Liver (tissue), 9 donors: ENCODE results near the gene GPX4. TPM values are rescaled to one million over a fixed set of nuclear protein-coding genes. Genes with fewer than 3 reads are reported as not detected.

Experiments used
- DNase-seq: peaks from one replicate; pipeline ENCODE4 v3.0.0-alpha.2; 2017; ENCODE audit warnings: low spot score
- H3K27ac ChIP-seq, 2 donors: one replicate each; pipeline ENCODE4 v1.7.0; 2013; ENCODE audit warnings: inconsistent platforms in 2 of 2, low read length in 2 of 2, control low read depth in 1 of 2, low read depth in 1 of 2, mild to moderate bottlenecking in 1 of 2
- H3K27me3 ChIP-seq, 4 donors: one replicate each; pipeline versions ENCODE4 v1.6.1 to v1.7.0; 2013; ENCODE audit warnings: low read length in 3 of 4, inconsistent platforms in 1 of 4, mild to moderate bottlenecking in 1 of 4, moderate library complexity in 1 of 4; ENCODE audit not compliant: control insufficient read depth in 4 of 4, insufficient read depth in 4 of 4
- H3K36me3 ChIP-seq, 4 donors: one replicate each; pipeline versions ENCODE4 v1.6.1 to v1.7.0; 2013; ENCODE audit warnings: low read length in 3 of 4, mild to moderate bottlenecking in 3 of 4, low read depth in 1 of 4, moderate library complexity in 1 of 4; ENCODE audit not compliant: control insufficient read depth in 4 of 4, insufficient read depth in 3 of 4
- H3K4me1 ChIP-seq, 4 donors: one replicate each; pipeline versions ENCODE4 v1.6.1 to v1.7.0; 2013; ENCODE audit warnings: low read length in 3 of 4, mild to moderate bottlenecking in 3 of 4, moderate library complexity in 1 of 4; ENCODE audit not compliant: control insufficient read depth in 4 of 4, insufficient read depth in 4 of 4
- H3K4me3 ChIP-seq, 3 donors: one replicate each; pipeline versions ENCODE4 v1.6.1 to v1.7.0; 2013; ENCODE audit warnings: low read length in 3 of 3, control low read depth in 1 of 3, low read depth in 1 of 3, mild to moderate bottlenecking in 1 of 3
- H3K9ac ChIP-seq, 2 donors: one replicate each; pipeline ENCODE4 v1.7.0; 2013; ENCODE audit warnings: low read length in 2 of 2, mild to moderate bottlenecking in 2 of 2, moderate library complexity in 2 of 2, control low read depth in 1 of 2, low read depth in 1 of 2
- H3K9me3 ChIP-seq, 4 donors: one replicate each; pipeline versions ENCODE4 v1.6.1 to v1.7.0; 2013; ENCODE audit warnings: low read length in 3 of 4; ENCODE audit not compliant: control insufficient read depth in 4 of 4
- CTCF ChIP-seq: fragments of 150-350 bp; IDR thresholded peaks from 2 replicates; pipeline ENCODE4 v1.5.1; 2017; ENCODE audit warnings: improper control_type of control experiment, low read depth, low read length; ENCODE audit not compliant: missing input control
- EGR1 ChIP-seq, 2 donors: IDR thresholded peaks; 2 replicates each; pipeline ENCODE4 v1.6.1; 2016 to 2018; ENCODE audit warnings: antibody characterized with exemption in 2 of 2, low read depth in 2 of 2
- FOXA1 ChIP-seq: IDR thresholded peaks from 2 replicates; pipeline ENCODE4 v1.6.1; 2016; ENCODE audit warnings: antibody characterized with exemption
- FOXA2 ChIP-seq: IDR thresholded peaks from 2 replicates; pipeline ENCODE4 v1.6.1; 2016; ENCODE audit warnings: antibody characterized with exemption
- GABPA ChIP-seq, 2 donors: IDR thresholded peaks in 1 of 2; conservative IDR thresholded peaks in 1 of 2; 2 replicates each; pipeline ENCODE4 v1.6.1; 2016; ENCODE audit warnings: antibody characterized with exemption in 2 of 2, mild to moderate bottlenecking in 1 of 2, moderate library complexity in 1 of 2
- HNF4A ChIP-seq, 2 donors: conservative IDR thresholded peaks; 2 replicates each; pipeline ENCODE4 v1.6.1; 2016; ENCODE audit warnings: antibody characterized with exemption in 2 of 2, mild to moderate bottlenecking in 2 of 2
- HNF4G ChIP-seq: IDR thresholded peaks from 2 replicates; pipeline ENCODE4 v1.6.1; 2016; ENCODE audit warnings: antibody characterized with exemption
- JUND ChIP-seq, 2 donors: IDR thresholded peaks; 2 replicates each; pipeline ENCODE4 v1.6.1; 2016; ENCODE audit warnings: antibody characterized with exemption in 2 of 2
- NR2F2 ChIP-seq: IDR thresholded peaks from 2 replicates; pipeline ENCODE4 v1.6.1; 2016; ENCODE audit warnings: antibody characterized with exemption
- RAD21 ChIP-seq, 2 donors: IDR thresholded peaks; 2 replicates each; pipeline ENCODE4 v1.6.1; 2016; ENCODE audit warnings: antibody characterized with exemption in 2 of 2, mild to moderate bottlenecking in 2 of 2
- RXRA ChIP-seq, 2 donors: IDR thresholded peaks; 2 replicates each; pipeline ENCODE4 v1.6.1; 2017 to 2018; ENCODE audit warnings: antibody characterized with exemption in 2 of 2, mild to moderate bottlenecking in 1 of 2
- SP1 ChIP-seq: IDR thresholded peaks from 2 replicates; pipeline ENCODE4 v1.6.1; 2018; ENCODE audit warnings: antibody characterized with exemption, mild to moderate bottlenecking
- YY1 ChIP-seq: IDR thresholded peaks from 2 replicates; pipeline ENCODE4 v1.6.1; 2016; ENCODE audit warnings: antibody characterized with exemption, mild to moderate bottlenecking
- WGBS: extraction: QIAGEN DNeasy Blood & Tissue Kit; methylation state at CpG from one replicate; pipeline ENCODE4 v1.1.7; 2013; 5-methylcytosine and 5-hydroxymethylcytosine counted together
- polyA plus RNA-seq, 2 donors: library from polyadenylated mRNA; stranded (reverse) in 1 of 2; unstranded in 1 of 2; fragments of 200-250 nt in 1 of 2; fragments of >200 nt in 1 of 2; fragmentation: Nextera tagmentation in 1 of 2; extraction: Ambion mirVana in 1 of 2; gene quantifications; one replicate each; pipeline versions ENCODE4 v1.2.1 to v1.2.3, GENCODE V29; 2013 to 2015
- total RNA-seq, 2 donors: library from RNA; depleted of rRNA; stranded (reverse); fragments of >200 nt; gene quantifications; one replicate each; pipeline ENCODE4 v1.2.3, GENCODE V29; 2014
- TF ChIP-seq, protein P1 (sequence below): IDR thresholded peaks from 2 replicates; pipeline ENCODE4 v1.6.1; 2016; ENCODE audit warnings: antibody characterized with exemption
- TF ChIP-seq, protein P2 (sequence below): IDR thresholded peaks from 2 replicates; pipeline ENCODE4 v1.6.1; 2016; ENCODE audit warnings: antibody characterized with exemption
- TF ChIP-seq, protein P3 (sequence below): IDR thresholded peaks from 2 replicates; pipeline ENCODE4 v1.6.1; 2016; ENCODE audit warnings: antibody characterized with exemption, mild to moderate bottlenecking
- TF ChIP-seq, protein P4 (sequence below): IDR thresholded peaks from 2 replicates; pipeline ENCODE4 v1.6.1; 2016; ENCODE audit warnings: antibody characterized with exemption
- donor health status: healthy.
- donor health status: healthy.
- donor health status: healthy.
- donor health status: healthy.
- donor health status: healthy.

GPX4 gene
- total and polyA plus RNA-seq, 4 donors: 122 to 558 (median 298) TPM

DNA sequence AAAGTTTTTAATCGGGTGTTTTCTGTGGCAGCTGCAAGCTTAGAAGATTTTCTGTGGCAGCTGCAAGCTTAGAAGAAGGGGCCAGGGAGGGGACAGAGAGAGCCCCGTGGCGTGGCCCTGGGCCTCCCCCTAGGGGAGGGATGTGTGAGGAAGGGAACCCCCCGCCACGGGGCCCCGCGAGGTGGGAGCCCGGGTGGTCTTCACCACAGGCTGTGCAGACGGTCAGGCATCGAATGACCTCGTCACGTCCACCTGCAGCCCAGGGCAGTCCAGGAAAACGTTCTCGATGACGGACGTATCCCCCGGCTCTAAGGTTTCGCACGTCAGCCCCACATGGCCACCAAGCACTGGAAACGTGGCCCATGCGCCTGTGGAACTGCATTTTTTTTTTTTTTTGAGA, 17.2 kb upstream of the GPX4 start:
- no peak for DNase-seq
- H3K27me3 ChIP-seq: no peaks in the 10 kb centered on the region
- WGBS: 86% methylated on average over 21 of the region's 21 CpGs
- H3K27ac ChIP-seq: no peak overlapping the region
- H3K36me3 ChIP-seq: peaks cover 9 to 27% (median 20%) of the 10 kb centered on the region in 4 donors
- TF ChIP-seq EGR1 (IDR thresholded peaks at IDR 0.05; ENCODE audit: low read depth in 2 of 2) (no peak), HNF4A (conservative IDR thresholded peaks at IDR 0.05) (no peak), YY1 (no peak), FOXA1 (no peak), RXRA (IDR thresholded peaks at IDR 0.05) (no peak), NR2F2 (no peak), RAD21 (IDR thresholded peaks at IDR 0.05) (no peak), HNF4G (no peak), GABPA (IDR thresholded peaks at IDR 0.05 in 1 of 2, conservative IDR thresholded peaks at IDR 0.05 in 1 of 2) (no peak), SP1 (no peak), FOXA2 (no peak), CTCF (no peak), JUND (IDR thresholded peaks at IDR 0.05) (no peak)
- TF ChIP-seq, protein P1, sequence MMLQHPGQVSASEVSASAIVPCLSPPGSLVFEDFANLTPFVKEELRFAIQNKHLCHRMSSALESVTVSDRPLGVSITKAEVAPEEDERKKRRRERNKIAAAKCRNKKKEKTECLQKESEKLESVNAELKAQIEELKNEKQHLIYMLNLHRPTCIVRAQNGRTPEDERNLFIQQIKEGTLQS: no peak
- TF ChIP-seq, protein P2, sequence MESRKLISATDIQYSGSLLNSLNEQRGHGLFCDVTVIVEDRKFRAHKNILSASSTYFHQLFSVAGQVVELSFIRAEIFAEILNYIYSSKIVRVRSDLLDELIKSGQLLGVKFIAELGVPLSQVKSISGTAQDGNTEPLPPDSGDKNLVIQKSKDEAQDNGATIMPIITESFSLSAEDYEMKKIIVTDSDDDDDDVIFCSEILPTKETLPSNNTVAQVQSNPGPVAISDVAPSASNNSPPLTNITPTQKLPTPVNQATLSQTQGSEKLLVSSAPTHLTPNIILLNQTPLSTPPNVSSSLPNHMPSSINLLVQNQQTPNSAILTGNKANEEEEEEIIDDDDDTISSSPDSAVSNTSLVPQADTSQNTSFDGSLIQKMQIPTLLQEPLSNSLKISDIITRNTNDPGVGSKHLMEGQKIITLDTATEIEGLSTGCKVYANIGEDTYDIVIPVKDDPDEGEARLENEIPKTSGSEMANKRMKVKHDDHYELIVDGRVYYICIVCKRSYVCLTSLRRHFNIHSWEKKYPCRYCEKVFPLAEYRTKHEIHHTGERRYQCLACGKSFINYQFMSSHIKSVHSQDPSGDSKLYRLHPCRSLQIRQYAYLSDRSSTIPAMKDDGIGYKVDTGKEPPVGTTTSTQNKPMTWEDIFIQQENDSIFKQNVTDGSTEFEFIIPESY: no peak
- TF ChIP-seq, protein P3, sequence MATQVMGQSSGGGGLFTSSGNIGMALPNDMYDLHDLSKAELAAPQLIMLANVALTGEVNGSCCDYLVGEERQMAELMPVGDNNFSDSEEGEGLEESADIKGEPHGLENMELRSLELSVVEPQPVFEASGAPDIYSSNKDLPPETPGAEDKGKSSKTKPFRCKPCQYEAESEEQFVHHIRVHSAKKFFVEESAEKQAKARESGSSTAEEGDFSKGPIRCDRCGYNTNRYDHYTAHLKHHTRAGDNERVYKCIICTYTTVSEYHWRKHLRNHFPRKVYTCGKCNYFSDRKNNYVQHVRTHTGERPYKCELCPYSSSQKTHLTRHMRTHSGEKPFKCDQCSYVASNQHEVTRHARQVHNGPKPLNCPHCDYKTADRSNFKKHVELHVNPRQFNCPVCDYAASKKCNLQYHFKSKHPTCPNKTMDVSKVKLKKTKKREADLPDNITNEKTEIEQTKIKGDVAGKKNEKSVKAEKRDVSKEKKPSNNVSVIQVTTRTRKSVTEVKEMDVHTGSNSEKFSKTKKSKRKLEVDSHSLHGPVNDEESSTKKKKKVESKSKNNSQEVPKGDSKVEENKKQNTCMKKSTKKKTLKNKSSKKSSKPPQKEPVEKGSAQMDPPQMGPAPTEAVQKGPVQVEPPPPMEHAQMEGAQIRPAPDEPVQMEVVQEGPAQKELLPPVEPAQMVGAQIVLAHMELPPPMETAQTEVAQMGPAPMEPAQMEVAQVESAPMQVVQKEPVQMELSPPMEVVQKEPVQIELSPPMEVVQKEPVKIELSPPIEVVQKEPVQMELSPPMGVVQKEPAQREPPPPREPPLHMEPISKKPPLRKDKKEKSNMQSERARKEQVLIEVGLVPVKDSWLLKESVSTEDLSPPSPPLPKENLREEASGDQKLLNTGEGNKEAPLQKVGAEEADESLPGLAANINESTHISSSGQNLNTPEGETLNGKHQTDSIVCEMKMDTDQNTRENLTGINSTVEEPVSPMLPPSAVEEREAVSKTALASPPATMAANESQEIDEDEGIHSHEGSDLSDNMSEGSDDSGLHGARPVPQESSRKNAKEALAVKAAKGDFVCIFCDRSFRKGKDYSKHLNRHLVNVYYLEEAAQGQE: no peak
- TF ChIP-seq, protein P4, sequence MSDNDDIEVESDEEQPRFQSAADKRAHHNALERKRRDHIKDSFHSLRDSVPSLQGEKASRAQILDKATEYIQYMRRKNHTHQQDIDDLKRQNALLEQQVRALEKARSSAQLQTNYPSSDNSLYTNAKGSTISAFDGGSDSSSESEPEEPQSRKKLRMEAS: no peak
- H3K9me3 ChIP-seq: no peaks in the 10 kb centered on the region
- H3K4me3 ChIP-seq: no peak overlapping the region
- H3K4me1 ChIP-seq: peaks cover 2 to 27% (median 9%) of the 10 kb centered on the region in 4 donors
- H3K9ac ChIP-seq: no peak overlapping the region
